Type B pancreatic cell (in vitro differentiated cells): ENCODE results near the gene ACVR1B. TPM values are rescaled to one million over a fixed set of nuclear protein-coding genes. Genes with fewer than 3 reads are reported as not detected.

ENCODE experiments used
- DNase-seq: peaks from one replicate; pipeline ENCODE4 v3.0.0; 2021; ENCODE audit warnings: mixed read lengths; ENCODE audit not compliant: unreplicated experiment; ENCODE audit errors: extremely low spot score
- H3K27ac Mint-ChIP-seq: 2 replicates; pipeline ENCODE4 v1.8.0; 2021; ENCODE audit warnings: mild to moderate bottlenecking, mixed read lengths
- H3K27me3 Mint-ChIP-seq: 2 replicates; pipeline ENCODE4 v1.8.0; 2021; ENCODE audit warnings: mixed read lengths
- H3K36me3 Mint-ChIP-seq: 2 replicates; pipeline ENCODE4 v1.8.0; 2021; ENCODE audit warnings: mixed read lengths
- H3K4me1 Mint-ChIP-seq: one replicate; pipeline ENCODE4 v1.8.0; 2021; ENCODE audit warnings: mixed read lengths; ENCODE audit not compliant: unreplicated experiment
- H3K4me3 Mint-ChIP-seq: 2 replicates; pipeline ENCODE4 v1.8.0; 2021; ENCODE audit warnings: mild to moderate bottlenecking, mixed read lengths
- H3K9me3 Mint-ChIP-seq: 2 replicates; pipeline ENCODE4 v1.8.0; 2021; ENCODE audit warnings: mixed read lengths
- CTCF ChIP-seq: fragments of 200-600 bp; sonication (generic); conservative IDR thresholded peaks from 2 replicates; pipeline ENCODE4 v1.5.0; 2021; ENCODE audit warnings: antibody characterized with exemption, mild to moderate bottlenecking
- total RNA-seq: library from RNA; stranded (reverse); gene quantifications from 2 replicates; pipeline ENCODE4 v1.2.1, GENCODE V29; 2021; ENCODE audit warnings: low replicate concordance

The ACVR1B gene
- total RNA-seq, 1 donor from 2014 or later = 36.1 TPM

- no peak for TF ChIP-seq CTCF
- Mint-ChIP-seq H3K4me3 (no peak overlapping the region), H3K9me3 (no peaks in the 10 kb centered on the region), H3K27me3 (no peaks in the 10 kb centered on the region), H3K27ac (peak overlapping the region; percentile 65), H3K4me1 (peaks cover 23% of the 10 kb centered on the region), H3K36me3 (peaks cover 33% of the 10 kb centered on the region)
- DNase-seq = no peak
Observed at GRCh38 chr12:51980809-51981127, 29.3 kb downstream of the ACVR1B start.

- Mint-ChIP-seq H3K4me1 (peaks cover 10% of the 10 kb centered on the region), H3K27me3 (no peaks in the 10 kb centered on the region), H3K27ac (no peak overlapping the region), H3K9me3 (no peaks in the 10 kb centered on the region), H3K36me3 (peaks cover 26% of the 10 kb centered on the region), H3K4me3 (no peak overlapping the region)
- DNase-seq = no peak
- no peak for TF ChIP-seq CTCF
Observed at GRCh38 chr12:51984657-51985056, 33.2 kb downstream of the ACVR1B start.

GRCh38 chr12:51985154-51985835, 33.8 kb downstream of the ACVR1B start:
- no peak for DNase-seq
- peaks cover 23% of the 10 kb centered on the region for H3K36me3 Mint-ChIP-seq
- no peak overlapping the region for H3K4me3 Mint-ChIP-seq
- H3K9me3 Mint-ChIP-seq = no peaks in the 10 kb centered on the region
- peak overlapping the region; percentile 30 for H3K27ac Mint-ChIP-seq
- H3K27me3 Mint-ChIP-seq = no peaks in the 10 kb centered on the region
- H3K4me1 Mint-ChIP-seq = peaks cover 5% of the 10 kb centered on the region
- TF ChIP-seq CTCF = no peak

- TF ChIP-seq CTCF = no peak
- no peaks in the 10 kb centered on the region for H3K27me3 Mint-ChIP-seq
- no peak overlapping the region for H3K27ac Mint-ChIP-seq
- no peaks in the 10 kb centered on the region for H3K9me3 Mint-ChIP-seq
- no peak for DNase-seq
- H3K4me3 Mint-ChIP-seq = no peak overlapping the region
- H3K36me3 Mint-ChIP-seq = peaks cover 17% of the 10 kb centered on the region
- no peaks in the 10 kb centered on the region for H3K4me1 Mint-ChIP-seq
Observed at GRCh38 chr12:51986834-51987233, 35.3 kb downstream of the ACVR1B start.

- Mint-ChIP-seq H3K27me3 (no peaks in the 10 kb centered on the region), H3K4me1 (peaks cover 4% of the 10 kb centered on the region), H3K27ac (no peak overlapping the region), H3K36me3 (peaks cover 9% of the 10 kb centered on the region), H3K9me3 (no peaks in the 10 kb centered on the region), H3K4me3 (no peak overlapping the region)
- no peak for TF ChIP-seq CTCF
- DNase-seq = no peak
Observed at GRCh38 chr12:51992246-51992645, 40.7 kb downstream of the ACVR1B start.

- Mint-ChIP-seq H3K27ac (no peak overlapping the region), H3K4me1 (peaks cover 4% of the 10 kb centered on the region), H3K4me3 (no peak overlapping the region), H3K27me3 (no peaks in the 10 kb centered on the region), H3K9me3 (no peaks in the 10 kb centered on the region), H3K36me3 (peaks cover 24% of the 10 kb centered on the region)
- DNase-seq = no peak
- no peak for TF ChIP-seq CTCF
Observed at GRCh38 chr12:51994539-51994820, 43.0 kb downstream of the ACVR1B start.
